ENCODE results near the gene RGR.
A peak's percentile ranks its signal among the peaks of the same experiment; 100 is the strongest.

Gene RGR

DNA sequence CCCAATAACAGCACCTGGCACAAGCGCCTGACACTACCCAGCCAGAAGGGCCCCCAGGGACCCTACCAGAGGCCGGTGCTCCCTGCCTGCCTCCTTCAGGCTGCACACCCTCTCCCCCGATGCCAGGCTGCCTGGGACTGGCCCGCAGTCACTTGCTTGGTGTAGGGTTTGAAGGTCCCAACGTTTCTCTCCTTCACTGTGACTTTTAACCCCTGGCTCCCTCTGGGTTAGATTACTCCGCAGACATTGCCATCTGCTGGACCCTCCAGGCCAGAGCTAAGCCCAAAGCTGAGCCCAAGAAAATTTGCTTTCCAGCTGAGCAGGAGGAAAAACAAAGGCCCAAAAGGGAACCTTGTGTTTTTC, 43.6 kb upstream of the RGR start:
- no peaks in the 10 kb centered on the region for H3K36me3 ChIP-seq (ENCODE audit: control insufficient read depth in 4 of 4, insufficient read depth in 4 of 4, low read length in 3 of 4)
- ChIA-PET CTCF (interaction anchor here (0.7 to 3.3 kb wide), 4 partner anchors 10 to 53 kb away, joined by 3 to 19 read pairs (median 4); no protein-coding TSS in a partner anchor), POLR2A (no interaction called here)
- no peak overlapping the region for H3K27ac ChIP-seq (ENCODE audit: insufficient read depth in 1 of 2, low read depth in 1 of 2, low read length in 2 of 2, poor library complexity in 1 of 2, severe bottlenecking in 2 of 2)
- peaks cover 0 to 35% (median 14%) of the 10 kb centered on the region in 5 experiments for H3K27me3 ChIP-seq (replicated peaks in 2 of 5; ENCODE audit: control insufficient read depth in 4 of 5, insufficient read depth in 5 of 5, low read length in 4 of 5)
- no peaks in the 10 kb centered on the region for H3K9me3 ChIP-seq (ENCODE audit: control extremely low read depth in 1 of 5, control insufficient read depth in 4 of 5, insufficient read depth in 2 of 5, low read depth in 1 of 5, low read length in 4 of 5)
- H3K4me1 ChIP-seq (ENCODE audit: control extremely low read depth in 1 of 4, control insufficient read depth in 4 of 4, insufficient read depth in 4 of 4, low read length in 3 of 4), result no peaks in the 10 kb centered on the region
- no peak overlapping the region for H3K4me3 ChIP-seq (ENCODE audit: control insufficient read depth in 1 of 7, extremely low read depth in 1 of 7, insufficient read depth in 4 of 7, low read depth in 2 of 7, low read length in 6 of 7)
- 100% methylated on average over 2 of the region's 6 CpGs for WGBS (ENCODE audit: insufficient coverage)
- DNase-seq, result no peak

GRCh38 chr10:84201682-84202081, 43.2 kb upstream of the RGR start:
- Histone ChIP-seq H3K27me3 (replicated peaks in 2 of 5; ENCODE audit: control insufficient read depth in 4 of 5, insufficient read depth in 5 of 5, low read length in 4 of 5) (peaks cover 0 to 31% (median 13%) of the 10 kb centered on the region in 5 experiments), H3K36me3 (ENCODE audit: control insufficient read depth in 4 of 4, insufficient read depth in 4 of 4, low read length in 3 of 4) (no peaks in the 10 kb centered on the region), H3K4me1 (ENCODE audit: control extremely low read depth in 1 of 4, control insufficient read depth in 4 of 4, insufficient read depth in 4 of 4, low read length in 3 of 4) (no peaks in the 10 kb centered on the region), H3K9me3 (ENCODE audit: control extremely low read depth in 1 of 5, control insufficient read depth in 4 of 5, insufficient read depth in 2 of 5, low read depth in 1 of 5, low read length in 4 of 5) (no peaks in the 10 kb centered on the region), H3K4me3 (ENCODE audit: control insufficient read depth in 1 of 7, extremely low read depth in 1 of 7, insufficient read depth in 4 of 7, low read depth in 2 of 7, low read length in 6 of 7) (no peak overlapping the region), H3K27ac (ENCODE audit: insufficient read depth in 1 of 2, low read depth in 1 of 2, low read length in 2 of 2, poor library complexity in 1 of 2, severe bottlenecking in 2 of 2) (no peak overlapping the region)
- CTCF ChIA-PET, result interaction anchor here (0.7 to 3.3 kb wide), 4 partner anchors 10 to 54 kb away, joined by 3 to 19 read pairs (median 4); no protein-coding TSS in a partner anchor
- 100% methylated on average over 3 of the region's 11 CpGs for WGBS (ENCODE audit: insufficient coverage)
- POLR2A ChIA-PET, result no interaction called here
- DNase-seq, result no peak

DNA sequence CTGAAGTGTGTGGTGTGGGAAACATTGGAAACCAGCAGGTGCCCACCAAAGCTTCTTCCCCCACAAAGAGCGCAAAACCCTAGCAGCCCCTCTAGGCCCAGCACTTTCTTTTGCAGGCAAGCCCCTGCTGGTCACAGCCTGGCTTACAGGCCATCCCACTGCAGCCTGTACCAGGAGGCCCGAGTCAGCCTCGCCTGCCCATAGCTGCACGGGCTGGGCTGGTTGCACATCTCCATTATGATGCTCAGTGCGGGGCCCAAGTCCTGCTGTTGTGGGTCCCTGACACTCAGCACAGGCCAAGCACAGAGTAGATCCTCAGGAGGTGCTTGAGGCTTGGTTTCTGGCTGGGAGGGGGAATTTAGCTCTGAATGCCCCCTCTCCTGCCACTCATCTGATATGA, 42.5 kb upstream of the RGR start:
- DNase-seq, result no peak
- CTCF ChIA-PET, result interaction anchor here (1.4 to 3.3 kb wide), 3 partner anchors 18 to 54 kb away, joined by 3 to 19 read pairs (median 4); no protein-coding TSS in a partner anchor
- no peak overlapping the region for H3K4me3 ChIP-seq (ENCODE audit: control insufficient read depth in 1 of 7, extremely low read depth in 1 of 7, insufficient read depth in 4 of 7, low read depth in 2 of 7, low read length in 6 of 7)
- no peaks in the 10 kb centered on the region for H3K9me3 ChIP-seq (ENCODE audit: control extremely low read depth in 1 of 5, control insufficient read depth in 4 of 5, insufficient read depth in 2 of 5, low read depth in 1 of 5, low read length in 4 of 5)
- 93% methylated on average over 3 of the region's 5 CpGs for WGBS (ENCODE audit: insufficient coverage)
- no peaks in the 10 kb centered on the region for H3K4me1 ChIP-seq (ENCODE audit: control extremely low read depth in 1 of 4, control insufficient read depth in 4 of 4, insufficient read depth in 4 of 4, low read length in 3 of 4)
- peaks cover 0 to 24% (median 11%) of the 10 kb centered on the region in 5 experiments for H3K27me3 ChIP-seq (replicated peaks in 2 of 5; ENCODE audit: control insufficient read depth in 4 of 5, insufficient read depth in 5 of 5, low read length in 4 of 5)
- POLR2A ChIA-PET, result no interaction called here
- H3K36me3 ChIP-seq (ENCODE audit: control insufficient read depth in 4 of 4, insufficient read depth in 4 of 4, low read length in 3 of 4), result no peaks in the 10 kb centered on the region
- H3K27ac ChIP-seq (ENCODE audit: insufficient read depth in 1 of 2, low read depth in 1 of 2, low read length in 2 of 2, poor library complexity in 1 of 2, severe bottlenecking in 2 of 2), result no peak overlapping the region

DNA sequence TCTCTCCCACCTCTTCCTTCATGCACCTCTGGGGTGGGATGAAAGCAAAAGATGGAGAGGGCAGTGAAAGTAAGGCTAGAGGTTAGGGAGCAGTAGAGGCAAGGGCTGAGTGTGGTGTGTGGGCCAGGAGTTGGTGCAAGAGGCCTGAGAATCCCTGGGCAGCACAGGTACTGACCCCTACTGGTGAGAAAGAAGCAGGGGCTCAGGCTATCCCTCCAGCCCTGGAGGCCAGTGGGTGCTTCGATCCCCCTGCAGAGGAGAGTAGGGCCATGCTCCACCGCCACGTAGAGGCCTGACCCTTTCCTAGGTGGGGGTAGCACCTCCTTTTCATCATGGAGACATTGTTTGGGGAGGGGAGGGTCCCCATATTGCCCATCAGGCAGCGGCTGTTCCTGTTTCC, 40.7 kb upstream of the RGR start:
- Histone ChIP-seq H3K27ac (ENCODE audit: insufficient read depth in 1 of 2, low read depth in 1 of 2, low read length in 2 of 2, poor library complexity in 1 of 2, severe bottlenecking in 2 of 2) (no peak overlapping the region), H3K9me3 (ENCODE audit: control extremely low read depth in 1 of 5, control insufficient read depth in 4 of 5, insufficient read depth in 2 of 5, low read depth in 1 of 5, low read length in 4 of 5) (no peaks in the 10 kb centered on the region), H3K4me1 (ENCODE audit: control extremely low read depth in 1 of 4, control insufficient read depth in 4 of 4, insufficient read depth in 4 of 4, low read length in 3 of 4) (no peaks in the 10 kb centered on the region), H3K4me3 (ENCODE audit: control insufficient read depth in 1 of 7, extremely low read depth in 1 of 7, insufficient read depth in 4 of 7, low read depth in 2 of 7, low read length in 6 of 7) (no peak overlapping the region), H3K27me3 (replicated peaks in 2 of 5; ENCODE audit: control insufficient read depth in 4 of 5, insufficient read depth in 5 of 5, low read length in 4 of 5) (peaks cover 0 to 16% (median 6%) of the 10 kb centered on the region in 5 experiments), H3K36me3 (ENCODE audit: control insufficient read depth in 4 of 4, insufficient read depth in 4 of 4, low read length in 3 of 4) (no peaks in the 10 kb centered on the region)
- 92% methylated on average over 3 of the region's 4 CpGs for WGBS (ENCODE audit: insufficient coverage)
- DNase-seq, result peak in 2 of 3 donors; percentile 8 to 15
- ChIA-PET CTCF (interaction anchor here (1.3 to 3.1 kb wide), 8 partner anchors 9 to 64 kb away, joined by 3 to 30 read pairs (median 8); partner anchors contain the start of genes CDHR1 and GHITM), POLR2A (no interaction called here)

GRCh38 chr10:84204610-84205009, 40.2 kb upstream of the RGR start:
- Histone ChIP-seq H3K4me1 (ENCODE audit: control extremely low read depth in 1 of 4, control insufficient read depth in 4 of 4, insufficient read depth in 4 of 4, low read length in 3 of 4) (no peaks in the 10 kb centered on the region), H3K27ac (ENCODE audit: insufficient read depth in 1 of 2, low read depth in 1 of 2, low read length in 2 of 2, poor library complexity in 1 of 2, severe bottlenecking in 2 of 2) (no peak overlapping the region), H3K4me3 (ENCODE audit: control insufficient read depth in 1 of 7, extremely low read depth in 1 of 7, insufficient read depth in 4 of 7, low read depth in 2 of 7, low read length in 6 of 7) (no peak overlapping the region), H3K27me3 (replicated peaks in 2 of 5; ENCODE audit: control insufficient read depth in 4 of 5, insufficient read depth in 5 of 5, low read length in 4 of 5) (peaks cover 0 to 15% (median 6%) of the 10 kb centered on the region in 5 experiments), H3K36me3 (ENCODE audit: control insufficient read depth in 4 of 4, insufficient read depth in 4 of 4, low read length in 3 of 4) (no peaks in the 10 kb centered on the region), H3K9me3 (ENCODE audit: control extremely low read depth in 1 of 5, control insufficient read depth in 4 of 5, insufficient read depth in 2 of 5, low read depth in 1 of 5, low read length in 4 of 5) (no peaks in the 10 kb centered on the region)
- 100% methylated on average over 1 of the region's 4 CpGs for WGBS (ENCODE audit: insufficient coverage)
- POLR2A ChIA-PET, result no interaction called here
- no peak for DNase-seq
- CTCF ChIA-PET, result interaction anchor here (0.7 to 3.1 kb wide), 15 partner anchors 10 to 70 kb away, joined by 3 to 30 read pairs (median 6); partner anchors contain the start of genes CDHR1 and GHITM

GRCh38 chr10:84205049-84205852, 39.6 kb upstream of the RGR start:
- ChIA-PET POLR2A (no interaction called here), CTCF (interaction anchor here (0.7 to 3.1 kb wide), 15 partner anchors 10 to 70 kb away, joined by 3 to 30 read pairs (median 6); partner anchors contain the start of genes CDHR1 and GHITM)
- H3K4me3 ChIP-seq (ENCODE audit: control insufficient read depth in 1 of 7, extremely low read depth in 1 of 7, insufficient read depth in 4 of 7, low read depth in 2 of 7, low read length in 6 of 7), result no peak overlapping the region
- H3K36me3 ChIP-seq (ENCODE audit: control insufficient read depth in 4 of 4, insufficient read depth in 4 of 4, low read length in 3 of 4), result no peaks in the 10 kb centered on the region
- WGBS (ENCODE audit: insufficient coverage), result 27% methylated on average over 4 of the region's 8 CpGs
- H3K9me3 ChIP-seq (ENCODE audit: control extremely low read depth in 1 of 5, control insufficient read depth in 4 of 5, insufficient read depth in 2 of 5, low read depth in 1 of 5, low read length in 4 of 5), result no peaks in the 10 kb centered on the region
- no peak overlapping the region for H3K27ac ChIP-seq (ENCODE audit: insufficient read depth in 1 of 2, low read depth in 1 of 2, low read length in 2 of 2, poor library complexity in 1 of 2, severe bottlenecking in 2 of 2)
- H3K27me3 ChIP-seq (replicated peaks in 2 of 5; ENCODE audit: control insufficient read depth in 4 of 5, insufficient read depth in 5 of 5, low read length in 4 of 5), result peaks cover 0 to 12% (median 6%) of the 10 kb centered on the region in 5 experiments
- peak; percentile 43 to 71 (median 60) for DNase-seq
- no peaks in the 10 kb centered on the region for H3K4me1 ChIP-seq (ENCODE audit: control extremely low read depth in 1 of 4, control insufficient read depth in 4 of 4, insufficient read depth in 4 of 4, low read length in 3 of 4)
